HG03039 (cell line): ENCODE measurements around the gene MAGI1.

ENCODE experiments used
- ATAC-seq: cut with Tn5 transposase; IDR thresholded peaks from one replicate; pipeline ENCODE4 v1.9.1; 2021; ENCODE audit warnings: mild to moderate bottlenecking, moderate library complexity; ENCODE audit not compliant: unreplicated experiment

MAGI1 gene

GRCh38 chr3:65854606-65855304 is 184.0 kb downstream of the MAGI1 start:
- no peak for ATAC-seq

GRCh38 chr3:65851827-65852226 is 186.9 kb downstream of the MAGI1 start:
- no peak for ATAC-seq

- no peak for ATAC-seq
Observed at GRCh38 chr3:65850261-65850660, 188.5 kb downstream of the MAGI1 start.

- ATAC-seq: no peak
Observed at GRCh38 chr3:65848024-65848423, 190.7 kb downstream of the MAGI1 start.

GRCh38 chr3:65846936-65847335 is 191.8 kb downstream of the MAGI1 start:
- ATAC-seq: no peak

GRCh38 chr3:65844370-65844769 is 194.3 kb downstream of the MAGI1 start:
- no peak for ATAC-seq

GRCh38 chr3:65843732-65844131 is 195.0 kb downstream of the MAGI1 start:
- ATAC-seq: no peak

- ATAC-seq: no peak
Observed at GRCh38 chr3:65837604-65838003, 201.1 kb downstream of the MAGI1 start.

GRCh38 chr3:65836047-65836446 is 202.7 kb downstream of the MAGI1 start:
- no peak for ATAC-seq

- peak; percentile 39 for ATAC-seq
Observed at GRCh38 chr3:65833761-65834505, 204.8 kb downstream of the MAGI1 start.

GRCh38 chr3:65831733-65832425 is 206.8 kb downstream of the MAGI1 start:
- ATAC-seq: no peak

GRCh38 chr3:65830948-65831732 is 207.6 kb downstream of the MAGI1 start:
- ATAC-seq: no peak

- ATAC-seq: no peak
Observed at GRCh38 chr3:65829228-65829627, 209.5 kb downstream of the MAGI1 start.

- ATAC-seq: no peak
Observed at GRCh38 chr3:65828706-65829105, 210.0 kb downstream of the MAGI1 start.

- no peak for ATAC-seq
Observed at GRCh38 chr3:65827076-65827475, 211.6 kb downstream of the MAGI1 start.

- ATAC-seq: no peak
Observed at GRCh38 chr3:65824166-65824565, 214.6 kb downstream of the MAGI1 start.

GRCh38 chr3:65820600-65820999 is 218.1 kb downstream of the MAGI1 start:
- no peak for ATAC-seq

- no peak for ATAC-seq
Observed at GRCh38 chr3:65819896-65820295, 218.8 kb downstream of the MAGI1 start.

- ATAC-seq: no peak
Observed at GRCh38 chr3:65817553-65818126, 221.1 kb downstream of the MAGI1 start.

- no peak for ATAC-seq
Observed at GRCh38 chr3:65816208-65816607, 222.5 kb downstream of the MAGI1 start.
